Neural cell (in vitro differentiated cells): ENCODE measurements around the gene CBLB. TPM values are rescaled to one million over a fixed set of nuclear protein-coding genes. Genes with fewer than 3 reads are reported as not detected.

Experiments used
- H2AFZ ChIP-seq: fragments of 200-600, 300-800 bp; sonication (generic), shearing (Covaris generic); 2 replicates; pipeline ENCODE4 v1.6.0; 2014; ENCODE audit warnings: low read depth, mild to moderate bottlenecking, antibody characterized with exemption, low read length, moderate library complexity
- H3F3A ChIP-seq: fragments of 200-600 bp; shearing (Covaris generic); 2 replicates; pipeline ENCODE4 v1.6.1; 2016; ENCODE audit warnings: mild to moderate bottlenecking, moderate library complexity, mixed read lengths, antibody characterized with exemption, low read length; ENCODE audit not compliant: insufficient read depth, poor library complexity, severe bottlenecking
- H3K27ac ChIP-seq: fragments of 200-600, 300-800 bp; sonication (generic), shearing (Covaris generic); 2 replicates; pipeline ENCODE4 v1.5.1; 2014; ENCODE audit warnings: mild to moderate bottlenecking, low read length, moderate library complexity
- H3K27me3 ChIP-seq: fragments of 300-800, 200-600 bp; sonication (generic), shearing (Covaris generic); 2 replicates; pipeline ENCODE4 v1.6.0; 2014; ENCODE audit warnings: mild to moderate bottlenecking, low read depth, low read length, moderate library complexity; ENCODE audit not compliant: insufficient read depth
- H3K36me3 ChIP-seq: fragments of 300-800, 200-600 bp; sonication (generic), shearing (Covaris generic); 2 replicates; pipeline ENCODE4 v1.5.1; 2014; ENCODE audit warnings: mild to moderate bottlenecking, antibody characterized with exemption, low read length, moderate library complexity; ENCODE audit not compliant: insufficient read depth
- H3K4me2 ChIP-seq: fragments of 300-800, 200-600 bp; sonication (generic), shearing (Covaris generic); 2 replicates; pipeline ENCODE4 v1.6.0; 2014; ENCODE audit warnings: mild to moderate bottlenecking, low read length
- H3K4me3 ChIP-seq: fragments of 300-800, 200-600 bp; sonication (generic), shearing (Covaris generic); 2 replicates; pipeline ENCODE4 v1.5.1; 2014; ENCODE audit warnings: mild to moderate bottlenecking, low read length, moderate library complexity
- H3K79me2 ChIP-seq: fragments of 200-600 bp; shearing (Covaris generic); replicated peaks from 2 replicates; pipeline ENCODE4 v1.6.0; 2014; ENCODE audit warnings: mild to moderate bottlenecking, low read length, moderate library complexity; ENCODE audit not compliant: insufficient read depth
- H3K9ac ChIP-seq: fragments of 300-800, 200-600 bp; sonication (generic), shearing (Covaris generic); 2 replicates; pipeline ENCODE4 v1.6.1; 2016; ENCODE audit warnings: mild to moderate bottlenecking, low read length, mixed read lengths
- H3K9me2 ChIP-seq: fragments of 200-600 bp; shearing (Covaris generic); 2 replicates; pipeline ENCODE4 v1.6.1; 2016; ENCODE audit warnings: mild to moderate bottlenecking, low read length, mixed read lengths; ENCODE audit not compliant: insufficient read depth
- H3K9me3 ChIP-seq: fragments of 200-600, 300-800 bp; sonication (generic), shearing (Covaris generic); 2 replicates; pipeline ENCODE4 v1.6.1; 2016; ENCODE audit warnings: mild to moderate bottlenecking, mixed run types, low read length, moderate library complexity, mixed read lengths
- H4K20me1 ChIP-seq: fragments of 200-600 bp; shearing (Covaris generic); 2 replicates; pipeline ENCODE4 v1.6.1; 2016; ENCODE audit warnings: mild to moderate bottlenecking, mixed run types; ENCODE audit not compliant: insufficient read depth
- CTCF ChIP-seq: fragments of 450-650 bp; IDR thresholded peaks from 2 replicates; pipeline ENCODE4 v1.5.1; 2014; ENCODE audit warnings: antibody characterized with exemption, mild to moderate bottlenecking, moderate library complexity; ENCODE audit not compliant: poor library complexity, severe bottlenecking
- EP300 ChIP-seq: fragments of 450-650 bp; conservative IDR thresholded peaks from 2 replicates; pipeline ENCODE4 v1.6.1; 2014; ENCODE audit warnings: antibody characterized with exemption, mild to moderate bottlenecking, moderate library complexity; ENCODE audit not compliant: poor library complexity, severe bottlenecking
- EZH2 ChIP-seq: fragments of 200-600, 300-800 bp; shearing (Covaris generic), sonication (generic); IDR thresholded peaks from 2 replicates; pipeline ENCODE4 v1.6.1; 2014; ENCODE audit warnings: antibody characterized with exemption, low read length, borderline replicate concordance, mild to moderate bottlenecking; ENCODE audit not compliant: insufficient read depth, poor library complexity, severe bottlenecking
- MXI1 ChIP-seq: fragments of 450-650 bp; conservative IDR thresholded peaks from 2 replicates; pipeline ENCODE4 v1.6.1; 2014; ENCODE audit warnings: antibody characterized with exemption, mild to moderate bottlenecking; ENCODE audit not compliant: poor library complexity, severe bottlenecking
- POLR2AphosphoS5 ChIP-seq: IDR thresholded peaks from 2 replicates; pipeline ENCODE4 v1.6.1; 2012
- RAD21 ChIP-seq: fragments of 450-650 bp; conservative IDR thresholded peaks from 2 replicates; pipeline ENCODE4 v1.6.1; 2014; ENCODE audit warnings: antibody characterized with exemption, mild to moderate bottlenecking, moderate library complexity
- REST ChIP-seq: IDR thresholded peaks from 2 replicates; pipeline ENCODE4 v1.6.1; 2012; ENCODE audit warnings: borderline replicate concordance
- SMC3 ChIP-seq: fragments of 450-650 bp; conservative IDR thresholded peaks from 2 replicates; pipeline ENCODE4 v1.6.1; 2014; ENCODE audit warnings: antibody characterized with exemption, mild to moderate bottlenecking, moderate library complexity; ENCODE audit not compliant: poor library complexity
- TAF1 ChIP-seq: IDR thresholded peaks from 2 replicates; pipeline ENCODE4 v1.6.1; 2012; ENCODE audit warnings: low read depth
- polyA plus RNA-seq: library from polyadenylated mRNA; depleted of rRNA; stranded (reverse); fragments of >200 nt; gene quantifications from 2 replicates; pipeline ENCODE4 v1.2.3, GENCODE V29; 2014

CBLB gene
- polyA plus RNA-seq, 1 donor from 2014 or later = 36.4 TPM

DNA sequence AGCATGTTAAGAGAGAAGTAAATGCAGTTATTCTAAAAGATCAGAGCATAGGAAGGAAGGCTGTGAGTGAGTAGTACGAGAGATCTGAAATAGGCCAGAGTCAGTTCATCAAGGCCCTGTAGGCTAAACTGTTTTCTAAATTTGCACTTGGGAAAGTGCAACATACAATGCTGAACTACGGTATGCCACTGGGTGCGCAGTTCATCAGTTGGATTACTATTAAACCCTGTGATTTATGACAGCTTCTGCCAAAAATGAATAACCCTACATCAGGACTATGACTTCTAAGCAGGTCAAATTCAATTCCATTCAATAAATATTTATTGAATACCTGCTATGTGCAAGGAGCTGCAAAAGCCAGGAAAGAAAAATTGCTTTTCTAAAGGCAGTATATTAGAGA is 10.8 kb downstream of the CBLB start:
- peaks cover 8% of the 10 kb centered on the region for H3K36me3 ChIP-seq
- no peak overlapping the region for H3K4me3 ChIP-seq
- no peak overlapping the region for H2AFZ ChIP-seq
- H3K9me2 ChIP-seq = no peaks in the 10 kb centered on the region
- TF ChIP-seq RAD21 = no peak
- H3K4me2 ChIP-seq = no peak overlapping the region
- H3F3A ChIP-seq = no peaks in the 10 kb centered on the region
- H3K9ac ChIP-seq = no peak overlapping the region
- no peaks in the 10 kb centered on the region for H4K20me1 ChIP-seq
- peaks cover 69% of the 10 kb centered on the region for H3K79me2 ChIP-seq
- no peaks in the 10 kb centered on the region for H3K9me3 ChIP-seq
- no peak overlapping the region for H3K27ac ChIP-seq
- H3K27me3 ChIP-seq = no peaks in the 10 kb centered on the region

GRCh38 chr3:105857601-105858000 is 11.2 kb downstream of the CBLB start:
- Histone ChIP-seq H3K9ac (no peak overlapping the region), H2AFZ (no peak overlapping the region), H3K9me2 (no peaks in the 10 kb centered on the region), H3K36me3 (peaks cover 9% of the 10 kb centered on the region), H3K9me3 (no peaks in the 10 kb centered on the region), H3K27ac (no peak overlapping the region), H3K4me3 (no peak overlapping the region), H3F3A (no peaks in the 10 kb centered on the region), H3K4me2 (no peak overlapping the region), H3K27me3 (no peaks in the 10 kb centered on the region), H4K20me1 (no peaks in the 10 kb centered on the region), H3K79me2 (peaks cover 65% of the 10 kb centered on the region)
- TF ChIP-seq EP300 (no peak), MXI1 (no peak)

- H3K9me2 ChIP-seq = no peaks in the 10 kb centered on the region
- no peak overlapping the region for H3K27ac ChIP-seq
- H3F3A ChIP-seq = no peaks in the 10 kb centered on the region
- no peaks in the 10 kb centered on the region for H3K27me3 ChIP-seq
- H2AFZ ChIP-seq = no peak overlapping the region
- no peak overlapping the region for H3K9ac ChIP-seq
- no peak overlapping the region for H3K4me3 ChIP-seq
- no peak overlapping the region for H3K4me2 ChIP-seq
- H4K20me1 ChIP-seq = no peaks in the 10 kb centered on the region
- peaks cover 55% of the 10 kb centered on the region for H3K79me2 ChIP-seq
- peaks cover 9% of the 10 kb centered on the region for H3K36me3 ChIP-seq
- TF ChIP-seq CTCF = no peak
- TF ChIP-seq POLR2AphosphoS5 = no peak
- TF ChIP-seq EP300 = no peak
- TF ChIP-seq RAD21 = no peak
- no peak for TF ChIP-seq EZH2
- no peak for TF ChIP-seq REST
- no peak for TF ChIP-seq TAF1
- no peak for TF ChIP-seq SMC3
- no peak for TF ChIP-seq MXI1
- no peaks in the 10 kb centered on the region for H3K9me3 ChIP-seq
Observed at GRCh38 chr3:105856605-105857004, 12.2 kb downstream of the CBLB start.
